Measurements from ENCODE around the gene TRIM14. TPM values are rescaled to one million over a fixed set of nuclear protein-coding genes. Genes with fewer than 3 reads are reported as not detected.

The TRIM14 gene
- total and polyA plus RNA-seq, 2 of the 4 experiments (the other 2 are of a cell fraction), result 3.0 to 8.5 TPM

GRCh38 chr9:98091735-98092612 is 27.0 kb downstream of the TRIM14 start:
- Histone ChIP-seq H4K91ac (ENCODE audit: insufficient read depth, low read depth, low read length) (no peak overlapping the region), H3K79me1 (ENCODE audit: low read depth in 1 of 2, low read length in 2 of 2) (no peaks in the 10 kb centered on the region), H3K23ac (ENCODE audit: low read depth, low read length) (no peak overlapping the region), H4K5ac (ENCODE audit: low read depth, low read length) (no peak overlapping the region), H3K27me3 (ENCODE audit: control insufficient read depth, insufficient read depth, low read length) (no peaks in the 10 kb centered on the region), H2AFZ (replicated peaks; ENCODE audit: low read length, poor library complexity) (peak overlapping the region; percentile 36), H3K9me1 (ENCODE audit: insufficient read depth, low read length) (no peaks in the 10 kb centered on the region), H3K18ac (ENCODE audit: low read depth, low read length) (no peak overlapping the region), H3K27ac (ENCODE audit: insufficient read depth, low read length) (no peak overlapping the region), H3K9ac (ENCODE audit: low read depth, low read length) (no peak overlapping the region), H4K8ac (ENCODE audit: low read depth in 2 of 2, low read length in 2 of 2) (no peak overlapping the region), H2AK9ac (replicated peaks; ENCODE audit: low read depth, low read length, poor library complexity) (peak overlapping the region; percentile 13), H2BK20ac (ENCODE audit: low read depth, low read length) (no peak overlapping the region), H4K20me1 (ENCODE audit: insufficient read depth, low read length) (no peaks in the 10 kb centered on the region), H2BK120ac (ENCODE audit: low read depth, low read length) (no peak overlapping the region), H3K4me2 (ENCODE audit: low read depth, low read length) (no peak overlapping the region), H3K56ac (ENCODE audit: extremely low read depth, insufficient read depth, low read length) (no peak overlapping the region), H3K4ac (ENCODE audit: low read depth, low read length) (no peak overlapping the region), H2BK5ac (ENCODE audit: low read depth, low read length, poor library complexity, severe bottlenecking) (no peak overlapping the region), H3K4me3 (ENCODE audit: insufficient read depth, low read depth, low read length) (no peak overlapping the region), H2AK5ac (ENCODE audit: low read depth, low read length) (no peak overlapping the region), H2BK15ac (ENCODE audit: low read depth, low read length) (no peak overlapping the region), H3K4me1 (ENCODE audit: control insufficient read depth, insufficient read depth, low read length) (no peaks in the 10 kb centered on the region), H3K14ac (replicated peaks; ENCODE audit: low read depth, low read length) (no peak overlapping the region), H3K9me3 (ENCODE audit: control insufficient read depth, insufficient read depth, low read length) (no peaks in the 10 kb centered on the region), H3K36me3 (ENCODE audit: control insufficient read depth, insufficient read depth, low read length) (no peaks in the 10 kb centered on the region)
- TF ChIP-seq USF2 (IDR thresholded peaks at IDR 0.05; ENCODE audit: low read depth, low read length) (no peak), FOS (IDR thresholded peaks at IDR 0.05; ENCODE audit: low read depth, low read length) (no peak), POLR2A (IDR thresholded peaks at IDR 0.05; ENCODE audit: low read depth, low read length) (no peak), ELK1 (IDR thresholded peaks at IDR 0.05; ENCODE audit: borderline replicate concordance, low read depth, low read length) (no peak), MAZ (IDR thresholded peaks at IDR 0.05; ENCODE audit: borderline replicate concordance, low read depth, low read length) (no peak), RFX5 (IDR thresholded peaks at IDR 0.05; ENCODE audit: low read depth, low read length) (no peak), NFE2L2 (IDR thresholded peaks at IDR 0.05; ENCODE audit: low read depth, low read length) (no peak)
- CTCF ChIA-PET, result no interaction called here
- intact Hi-C loops (cut with micrococcal nuclease), result loop anchor here (1.0 kb wide), 1 partner anchor 8 kb away; no protein-coding TSS in a partner anchor
- dilution Hi-C loops (cut with HindIII; ENCODE audit: low sequenced_read_pairs, unreplicated experiment), result no loop called here
- POLR2A ChIA-PET (ENCODE audit: unreplicated experiment), result interaction anchor here (0.6 kb wide), 1 partner anchor 18 kb away, joined by 3 read pairs; no protein-coding TSS in a partner anchor
- in situ Hi-C loops (cut with MboI; ENCODE audit: low sequenced_read_pairs), result no loop called here
- no TSS peak for BruUV-seq (replicated peaks)
- 40% methylated on average over 2 of the region's 17 CpGs; no CpG with 5 or more reads in 1 of the 2 experiments for WGBS, 2 experiments (ENCODE audit: extremely low coverage in 2 of 2, insufficient read length in 1 of 2)
- DNase-seq, result peak; percentile 30
- peak; percentile 27 for ATAC-seq (ENCODE audit: low read depth)

All from IMR-90 (cell line).